Left cardiac atrium (tissue), 4 donors: ENCODE measurements around the gene RPTOR. TPM values are rescaled to one million over a fixed set of nuclear protein-coding genes. Genes with fewer than 3 reads are reported as not detected.
A peak's percentile ranks its signal among the peaks of the same experiment; 100 is the strongest.

Experiments
- ATAC-seq, 2 donors: fragments of 200-7000 bp; cut with Tn5 transposase; one replicate each; pipeline ENCODE4 v1.9.1; 2020; ENCODE audit warnings: mild to moderate bottlenecking in 2 of 2, moderate library complexity in 2 of 2
- DNase-seq: peaks from one replicate; pipeline ENCODE4 v3.0.0-alpha.2; 2020
- intact Hi-C, 2 donors: fragments of 100-400 bp; cut with DNase I; formaldehyde crosslinking; loops; one replicate each; pipeline versions ENCODE4 v1.14.1 to v1.15.1; 2022 to 2023
- total RNA-seq, 2 donors: library from RNA; stranded (reverse); fragmentation: NEBNext Ultra II Directional; extraction: Animal tissue kit (Norgen Biotek cat#: 25700); gene quantifications; one replicate each; pipeline ENCODE4 v1.2.1, GENCODE V29; 2021
- donor health status: DM: no; HTN: yes; CAD: no.
- donor health status: DM: no; HTN: yes; CAD: no; lungs with severe emphysema.
- donor health status: DM: yes; HTN: yes; CAD: no.
- donor health status: Dilated cardiomyopathy.

RPTOR gene
- total RNA-seq, 2 donors from 2014 or later = 18.9 to 22.9 TPM

DNA sequence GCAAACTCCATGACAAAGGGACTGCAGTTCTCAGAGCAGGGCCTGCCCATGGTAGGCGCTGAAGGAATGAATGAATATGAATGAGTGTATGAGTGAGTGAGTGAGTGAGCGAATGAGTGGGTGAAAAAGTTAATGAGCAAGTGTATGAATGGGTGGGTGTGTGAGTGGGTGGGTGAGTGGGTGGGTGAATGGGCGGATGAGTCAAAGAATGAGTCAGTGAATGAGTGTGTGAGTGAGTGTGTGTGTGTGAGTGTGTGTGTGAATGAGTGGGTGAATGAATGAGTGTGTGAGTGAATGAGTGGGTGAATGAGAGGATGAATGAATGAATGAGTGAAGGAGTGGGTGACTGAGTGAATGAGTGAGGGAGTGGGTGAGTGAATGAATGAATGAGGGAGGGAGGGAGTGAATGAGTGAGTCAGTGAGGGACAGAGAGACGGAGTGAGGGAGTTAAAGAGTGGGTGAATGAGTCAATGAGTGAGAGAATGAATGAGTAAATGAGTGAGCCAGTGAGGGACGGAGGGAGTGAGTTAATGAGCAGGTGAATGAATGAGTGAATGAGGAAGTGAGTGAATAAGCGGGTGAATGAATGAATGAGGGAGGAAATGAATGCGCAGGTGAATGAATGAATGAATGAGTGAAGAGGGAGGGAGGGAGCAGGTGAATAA lies 435.9 kb downstream of the RPTOR start:
- DNase-seq (no peak), ATAC-seq (no peak)
- intact Hi-C loops = loop anchor here (1.0 to 5.0 kb wide), 3 partner anchors 113 to 553 kb away; no protein-coding TSS in a partner anchor

DNA sequence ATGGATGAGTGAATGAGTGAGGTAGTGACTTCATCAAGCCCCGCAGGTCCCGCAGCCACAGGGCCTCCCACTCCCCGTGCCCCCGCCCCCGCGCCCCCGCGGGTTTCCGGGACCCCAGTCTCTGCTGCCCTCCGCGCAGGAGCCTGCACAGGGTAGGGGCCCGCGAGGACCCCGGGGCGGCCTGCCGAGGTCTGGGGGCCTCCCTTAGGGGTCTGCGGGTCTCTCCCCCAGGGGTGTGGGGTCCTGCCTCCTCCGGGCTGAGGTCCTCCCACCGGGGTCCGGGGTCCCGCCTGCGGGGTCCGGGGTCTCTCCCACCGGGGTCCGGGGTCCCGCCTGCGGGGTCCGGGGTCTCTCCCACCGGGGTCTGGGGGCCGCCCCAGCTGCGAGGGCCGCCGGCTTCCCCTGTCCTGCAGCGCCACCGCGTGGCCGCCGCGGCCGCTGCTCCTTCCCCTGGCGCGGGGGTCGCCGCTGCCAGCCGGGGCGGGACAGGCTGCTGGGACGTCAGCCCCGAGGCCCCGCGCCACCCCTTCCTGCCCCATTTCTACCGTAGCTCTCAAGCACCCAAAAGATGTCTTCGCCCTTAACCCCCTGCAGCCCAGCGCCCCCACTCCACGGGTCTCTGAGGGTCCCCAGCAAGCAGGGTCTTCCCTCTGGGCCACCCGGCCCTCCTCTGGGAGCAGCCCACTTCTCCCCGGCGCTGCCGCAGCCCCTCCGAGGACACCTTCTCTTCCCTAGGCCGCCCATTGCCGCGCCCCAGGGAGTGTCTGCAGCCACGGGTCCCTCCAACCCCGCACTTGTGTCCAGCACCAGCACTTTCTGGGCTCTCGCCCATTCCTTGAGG lies 436.6 kb downstream of the RPTOR start:
- no peak for DNase-seq
- intact Hi-C loops = loop anchor here (1.0 to 5.0 kb wide), 3 partner anchors 114 to 554 kb away; no protein-coding TSS in a partner anchor
- peak; percentile 37 to 43 for ATAC-seq

DNA sequence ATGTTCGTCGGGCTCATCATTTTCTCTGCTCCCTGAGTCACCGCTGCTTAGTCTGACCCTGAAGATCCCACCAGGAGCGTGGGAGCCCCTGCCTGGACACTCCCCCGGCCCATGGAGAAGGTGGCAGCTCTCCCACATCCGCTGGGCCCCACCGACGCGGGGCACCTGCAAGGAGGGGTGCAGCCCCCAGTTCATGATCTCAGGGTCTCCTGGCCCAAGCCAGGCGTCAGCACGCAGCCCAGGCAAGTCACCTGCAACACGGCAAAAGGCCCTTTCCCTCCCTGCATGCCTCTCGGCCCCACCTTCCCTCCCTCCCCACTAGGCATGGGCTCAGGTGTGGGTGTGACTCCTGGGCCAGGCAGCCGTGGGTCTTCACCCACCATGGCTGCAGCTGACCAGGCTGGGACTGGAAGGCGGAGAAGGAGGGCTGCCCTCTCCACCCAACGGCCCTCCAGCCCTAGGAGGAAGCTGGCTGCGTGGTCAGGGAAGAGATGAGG lies 437.3 kb downstream of the RPTOR start:
- intact Hi-C loops = loop anchor here (1.0 to 5.0 kb wide), 3 partner anchors 115 to 555 kb away; no protein-coding TSS in a partner anchor
- ATAC-seq = no peak
- DNase-seq = no peak

DNA sequence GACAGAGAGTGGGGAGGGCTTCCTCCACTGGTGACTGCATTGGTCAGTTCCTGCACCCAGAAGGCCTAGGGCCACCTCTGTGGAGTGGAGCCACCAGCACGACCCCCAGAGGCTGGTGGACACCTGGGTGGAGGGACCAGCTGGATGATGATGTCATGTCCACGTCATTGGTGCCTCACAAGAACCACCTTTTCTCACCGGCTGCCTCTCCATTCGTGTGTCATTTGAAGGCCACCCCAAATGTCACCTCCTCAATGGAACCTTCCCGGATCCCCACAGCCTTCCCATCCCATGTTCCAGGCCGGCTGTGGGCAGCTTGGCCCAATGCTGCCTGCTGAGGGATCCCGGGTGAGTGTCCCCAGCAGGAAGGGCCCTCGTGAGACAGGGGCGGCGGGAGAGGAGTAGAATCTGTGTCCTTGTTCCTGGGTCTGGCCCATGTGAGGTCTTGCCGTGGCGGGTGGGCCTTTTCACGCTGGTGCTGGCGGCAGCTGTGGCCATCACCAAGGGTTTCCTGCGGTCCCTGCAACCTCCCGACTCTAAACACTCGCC lies 437.9 kb downstream of the RPTOR start:
- DNase-seq (no peak), ATAC-seq (no peak)
- intact Hi-C loops = loop anchor here (5.0 kb wide), 2 partner anchors 115 to 555 kb away; no protein-coding TSS in a partner anchor

DNA sequence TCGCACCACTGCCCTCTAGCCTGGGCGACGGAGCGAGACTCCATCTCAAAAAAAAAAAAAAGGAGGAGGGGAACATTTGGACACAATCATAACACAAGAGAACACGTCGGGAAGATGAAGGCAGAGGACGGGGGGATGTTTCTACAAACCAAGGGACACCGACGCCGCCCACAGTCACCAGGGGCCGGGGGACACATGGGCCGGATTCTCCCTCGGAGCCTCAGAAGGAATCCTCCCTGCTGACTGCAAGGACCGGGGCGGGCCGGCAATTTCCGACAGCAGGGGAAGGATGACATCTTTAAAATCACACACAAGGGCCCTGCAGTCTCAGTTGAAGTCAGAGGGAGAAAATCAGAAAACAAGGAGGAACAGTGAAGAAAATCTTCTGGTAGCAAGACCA lies 438.9 kb downstream of the RPTOR start:
- intact Hi-C loops = loop anchor here (5.0 kb wide), 2 partner anchors 116 to 556 kb away; no protein-coding TSS in a partner anchor
- no peak for DNase-seq
- no peak for ATAC-seq

DNA sequence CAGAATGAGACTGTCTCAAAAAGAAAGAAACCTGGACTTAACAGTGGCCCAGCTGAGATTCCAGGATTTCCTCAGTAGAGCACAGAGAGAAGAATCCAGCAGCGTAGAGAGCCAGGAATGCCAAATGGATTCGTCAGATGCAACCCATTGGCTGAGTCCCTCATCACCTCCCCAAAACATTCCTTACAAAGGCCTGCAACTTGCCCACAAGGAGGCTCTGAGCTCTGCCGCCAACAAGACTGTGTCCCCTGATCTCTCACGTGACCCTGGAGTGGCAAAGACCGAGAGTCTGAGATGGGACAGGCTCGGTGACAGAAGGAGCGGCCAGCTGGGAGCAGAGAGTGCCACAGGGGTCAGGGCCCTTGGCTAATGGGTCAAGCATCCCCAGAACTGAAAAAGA lies 440.1 kb downstream of the RPTOR start:
- ATAC-seq = peak; percentile 35 to 55
- no peak for DNase-seq
- intact Hi-C loops = loop anchor here (5.0 kb wide), 3 partner anchors 117 to 557 kb away; no protein-coding TSS in a partner anchor

DNA sequence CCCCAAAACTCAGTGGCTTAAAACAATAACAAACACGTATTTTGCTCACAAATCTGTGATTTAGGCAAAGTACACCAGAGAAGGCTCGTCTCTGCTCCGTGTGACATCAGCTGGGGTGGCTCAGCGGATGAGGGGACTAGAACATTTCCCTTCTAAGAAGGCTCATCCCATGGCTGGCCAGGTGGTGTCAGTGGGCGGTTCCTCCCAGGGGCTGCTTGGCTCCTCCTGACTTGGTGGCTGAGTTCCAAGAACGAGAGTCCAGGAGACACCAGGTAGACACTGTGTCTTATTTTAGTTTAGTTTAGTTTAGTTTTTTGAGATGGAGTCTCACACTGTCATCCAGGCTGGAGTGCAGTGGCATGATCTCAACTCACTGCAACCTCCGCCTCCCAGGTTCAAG lies 441.4 kb downstream of the RPTOR start:
- intact Hi-C loops = loop anchor here in 1 of 2 donors (5.0 kb wide), 1 partner anchor 116 kb away; no protein-coding TSS in a partner anchor
- DNase-seq (no peak), ATAC-seq (no peak)

DNA sequence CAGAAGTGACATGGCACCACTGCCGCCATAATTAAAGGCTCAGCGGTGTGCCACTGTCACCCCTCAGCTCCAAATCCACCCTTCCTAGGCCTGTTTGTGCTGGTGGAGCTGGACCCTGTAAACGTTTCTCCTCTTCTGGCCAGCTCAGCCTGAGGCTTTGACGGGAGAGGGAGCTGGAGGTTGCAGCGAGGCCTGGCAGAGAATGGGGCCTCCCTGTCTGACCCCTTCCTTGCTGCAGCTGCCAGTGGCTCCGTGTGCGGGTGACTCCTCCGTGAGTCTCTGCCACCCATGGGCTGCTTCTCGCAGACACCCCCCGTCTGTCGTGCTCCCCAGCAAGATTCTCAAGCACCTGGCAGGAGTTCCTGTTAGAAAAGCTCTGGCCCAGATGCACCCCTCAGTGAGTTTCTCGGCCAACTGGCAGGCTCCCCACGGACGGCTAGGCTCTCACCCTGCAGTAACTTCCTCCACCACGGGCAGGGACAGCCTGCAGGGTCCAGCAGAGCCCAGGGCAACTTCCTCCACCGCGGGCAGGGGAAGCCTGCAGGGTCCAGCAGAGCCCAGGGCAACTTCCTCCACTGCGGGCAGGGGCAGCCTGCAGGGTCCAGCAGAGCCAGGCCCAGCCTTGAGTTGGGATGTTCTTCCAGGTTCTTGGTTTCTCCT lies 442.3 kb downstream of the RPTOR start:
- peak; percentile 16 to 37 for ATAC-seq
- intact Hi-C loops = loop anchor here in 1 of 2 donors (5.0 kb wide), 1 partner anchor 115 kb away; no protein-coding TSS in a partner anchor
- no peak for DNase-seq

DNA sequence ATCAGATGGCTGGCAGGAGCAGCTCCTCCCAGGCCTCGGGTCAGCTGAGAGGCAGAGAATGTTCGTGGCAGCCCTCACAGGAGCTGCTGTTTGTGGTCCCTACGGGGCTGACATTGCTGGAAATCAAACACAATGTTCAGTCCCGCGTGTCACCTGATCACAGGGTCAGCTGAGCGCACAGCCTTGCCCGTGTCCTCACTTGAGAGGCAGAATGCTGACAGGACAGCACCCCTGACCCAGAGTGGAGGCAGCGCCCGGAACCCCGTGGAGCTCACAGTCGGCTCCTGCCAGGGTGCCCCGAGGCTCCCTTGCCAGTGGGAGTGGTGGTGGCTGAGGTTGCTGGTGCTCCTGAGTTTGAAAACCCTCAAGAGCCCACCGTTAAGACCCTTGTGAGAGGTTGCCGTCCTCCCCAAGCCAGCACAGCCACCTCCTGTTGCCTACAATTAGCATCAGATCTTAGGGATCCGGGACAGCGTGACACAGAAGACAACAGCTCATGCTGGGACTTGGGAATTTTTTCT lies 443.4 kb downstream of the RPTOR start:
- intact Hi-C loops = loop anchor here (2.0 to 5.0 kb wide), 2 partner anchors 113 to 114 kb away; no protein-coding TSS in a partner anchor
- peak in 1 of 2 donors; percentile 6 for ATAC-seq
- DNase-seq = no peak

DNA sequence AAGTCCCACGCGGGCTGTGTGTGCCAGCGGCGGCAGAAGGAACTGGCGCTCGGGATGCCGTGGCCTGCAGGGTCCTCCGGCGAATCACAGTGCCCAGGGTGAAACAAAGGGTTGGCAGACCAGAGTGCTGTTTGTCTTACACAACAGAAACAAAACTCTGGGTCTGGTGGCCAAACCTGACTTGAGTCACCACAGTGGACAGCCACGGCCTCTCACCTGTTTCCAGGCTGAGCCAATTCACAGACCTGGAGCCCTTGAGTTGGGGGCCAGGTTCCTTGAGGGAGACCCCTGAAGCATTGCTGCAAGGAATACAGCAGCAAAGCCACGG lies 444.9 kb downstream of the RPTOR start:
- intact Hi-C loops = loop anchor here (2.0 to 5.0 kb wide), 2 partner anchors 111 to 113 kb away; no protein-coding TSS in a partner anchor
- DNase-seq = no peak
- ATAC-seq = no peak

DNA sequence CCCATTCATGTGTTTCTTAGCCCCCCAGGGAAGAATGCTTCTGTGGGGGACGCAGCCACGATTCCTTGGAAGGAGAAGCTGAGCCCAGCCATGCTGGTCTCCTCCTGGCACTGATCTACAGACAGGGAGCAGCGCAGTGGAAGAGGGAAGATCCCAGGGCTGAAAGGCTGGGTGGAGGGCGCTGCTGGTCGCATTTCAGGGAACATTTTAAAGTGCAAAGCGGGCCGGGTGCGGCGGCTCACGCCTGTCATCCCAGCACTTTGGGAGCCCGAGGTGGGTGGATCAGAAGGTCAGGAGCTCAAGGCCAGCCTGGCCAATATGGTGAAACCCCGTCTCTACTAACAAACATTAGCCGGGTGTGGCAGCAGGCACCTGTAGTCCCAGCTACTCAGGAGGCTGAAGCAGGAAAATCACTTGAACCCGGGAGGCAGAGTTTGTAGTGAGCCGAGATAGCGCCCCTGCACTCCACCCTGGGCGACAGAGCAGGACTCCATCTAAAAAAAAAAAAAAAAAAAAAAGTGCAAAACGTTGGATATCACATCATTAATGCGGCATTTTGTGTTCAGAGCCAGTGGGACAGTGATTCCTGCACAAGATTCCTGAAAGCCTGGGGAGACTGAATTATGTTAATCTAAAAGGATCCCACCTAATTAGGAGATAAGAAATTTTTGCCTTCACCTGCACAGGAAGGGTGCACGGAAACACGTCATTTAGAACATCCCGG lies 446.4 kb downstream of the RPTOR start:
- ATAC-seq (no peak), DNase-seq (no peak)
- intact Hi-C loops = no loop called here

DNA sequence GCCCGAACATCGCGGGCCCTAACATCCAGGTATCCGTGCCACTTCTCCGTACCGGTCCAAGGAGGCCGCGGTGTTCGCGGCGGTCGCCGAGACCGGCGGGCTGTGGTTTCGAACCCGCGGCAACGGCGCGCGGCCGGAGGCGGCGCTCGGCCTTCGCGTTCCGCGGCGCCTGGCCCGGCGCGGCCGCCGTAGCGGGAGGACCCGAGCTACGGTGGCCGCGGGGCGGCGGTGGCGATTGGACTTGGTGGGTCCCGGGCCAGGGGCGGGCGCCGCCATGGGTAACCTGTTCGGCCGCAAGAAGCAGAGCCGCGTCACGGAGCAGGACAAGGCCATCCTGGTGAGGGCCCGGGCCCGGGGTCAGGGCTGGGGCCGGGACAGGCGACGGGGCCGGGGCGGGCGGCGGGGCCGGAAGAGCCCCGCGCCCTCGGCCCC lies 447.0 kb downstream of the RPTOR start, which contains the start of gene CHMP6:
Gene CHMP6 (plus strand): TSS at position 197 of the 432 bp plus-strand sequence. CDS start 78 bp downstream, at position 275.
- peak; percentile 86 for DNase-seq
- intact Hi-C loops = no loop called here
- ATAC-seq = peak; percentile 58 to 72

DNA sequence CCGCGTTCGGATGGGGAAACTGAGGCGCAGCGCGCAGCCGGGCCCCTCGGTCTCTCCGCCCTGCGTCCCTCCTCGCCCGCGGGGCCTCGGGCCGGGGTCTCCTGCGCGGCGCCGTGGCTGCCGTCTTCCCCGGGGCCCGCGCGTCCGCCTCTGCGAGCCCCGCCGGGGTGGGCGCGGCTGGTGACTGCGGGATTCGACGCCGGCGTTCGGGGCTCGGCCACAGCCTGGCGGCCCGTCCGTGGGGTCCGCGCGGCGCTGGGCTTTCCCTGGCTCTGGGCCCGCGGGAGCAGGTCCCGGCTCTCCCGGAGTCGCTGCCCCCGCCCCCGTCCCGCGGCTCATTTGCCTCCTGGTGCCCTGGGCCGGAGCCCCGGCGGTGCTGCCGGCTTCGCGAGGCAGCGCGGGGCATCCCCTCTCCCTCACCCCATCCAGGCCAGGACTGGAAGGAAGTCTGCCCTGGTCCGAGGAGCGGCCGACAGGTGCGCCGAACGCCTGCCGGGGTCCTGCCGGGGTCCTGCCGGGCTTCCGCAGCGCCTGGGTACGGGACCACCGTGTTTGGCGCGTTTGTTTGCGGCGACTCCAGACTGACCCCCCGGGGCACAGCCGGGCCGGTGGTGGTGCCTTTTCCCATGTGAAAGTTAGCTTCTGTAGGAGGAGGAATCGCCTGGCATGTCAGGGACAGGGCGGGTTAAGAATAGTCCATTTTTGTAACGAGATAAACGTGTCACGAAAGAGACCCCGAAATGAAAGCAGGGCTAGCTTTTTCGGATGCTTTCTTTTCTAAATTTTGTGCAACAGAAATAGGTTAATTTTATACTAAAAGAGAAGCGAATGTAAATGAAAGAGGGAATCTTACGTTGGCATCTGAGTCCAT lies 447.7 kb downstream of the RPTOR start:
- DNase-seq (no peak), ATAC-seq (peak; percentile 6 to 24)
- intact Hi-C loops = no loop called here

DNA sequence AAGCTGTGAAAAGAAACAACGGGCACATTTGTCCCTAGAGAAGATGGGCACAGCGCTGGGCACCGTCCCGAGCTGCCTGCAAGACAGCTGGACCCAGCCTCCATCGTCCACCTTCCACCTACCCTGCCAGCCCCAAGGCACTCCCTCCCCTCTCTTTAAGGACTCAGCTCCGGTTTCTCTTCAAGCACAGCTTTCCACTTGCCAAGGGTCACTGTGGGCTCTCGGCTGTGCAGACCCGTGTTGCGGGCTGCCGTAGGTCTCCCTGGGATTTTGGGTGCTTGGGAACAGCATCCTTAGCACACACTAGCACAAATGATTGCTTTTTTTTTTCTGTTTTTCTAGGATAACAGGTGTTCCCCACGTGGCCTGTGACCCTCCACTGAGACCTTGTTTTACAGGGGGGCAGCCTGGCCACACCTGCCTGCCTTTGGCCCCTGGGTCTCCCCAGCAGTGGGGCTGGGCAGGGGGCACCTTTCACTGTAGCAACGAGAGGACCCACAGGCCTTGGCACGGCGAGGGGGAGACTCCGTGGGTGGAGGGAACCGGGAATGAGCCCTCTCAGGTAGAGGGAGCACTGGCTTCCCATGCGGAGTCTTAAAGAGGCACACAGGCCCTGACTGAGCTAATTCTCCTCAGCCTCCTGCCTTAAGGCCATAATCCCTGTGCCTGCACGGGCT lies 448.4 kb downstream of the RPTOR start:
- DNase-seq (no peak), ATAC-seq (no peak)
- intact Hi-C loops = no loop called here

DNA sequence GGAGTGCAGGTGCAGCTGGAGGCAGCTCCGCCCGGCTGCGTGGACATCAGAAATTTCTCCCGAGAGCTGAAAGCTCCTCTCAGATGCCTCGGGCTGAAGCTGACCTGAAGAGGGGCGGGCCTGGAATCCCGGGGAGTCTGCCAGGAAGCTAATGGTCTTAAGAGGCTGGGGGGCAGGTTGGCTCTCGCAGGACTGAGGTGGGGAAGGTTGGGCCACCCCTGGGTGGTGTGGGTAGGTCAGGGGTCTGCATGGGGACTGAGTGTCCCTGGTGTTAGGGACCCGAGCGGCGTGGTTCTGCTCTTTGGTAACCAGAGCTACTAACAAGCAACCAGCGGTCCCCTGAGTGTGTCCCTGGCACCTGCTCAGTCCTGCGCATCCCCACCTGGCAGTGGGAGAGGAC lies 450.5 kb downstream of the RPTOR start:
- intact Hi-C loops = no loop called here
- ATAC-seq (no peak), DNase-seq (no peak)
